Lung (tissue), 12 donors: Measurements from ENCODE around the gene DIPK1B. TPM values are rescaled to one million over a fixed set of nuclear protein-coding genes. Genes with fewer than 3 reads are reported as not detected.

Experiments
- ATAC-seq: fragments of 200-7000 bp; cut with Tn5 transposase; one replicate; pipeline ENCODE4 v1.9.1; 2020; ENCODE audit warnings: moderate number of reproducible peaks; ENCODE audit not compliant: insufficient read depth, low FRiP score
- DNase-seq, 3 donors: peaks; one replicate each; pipeline ENCODE4 v3.0.0-alpha.2; 2013 to 2017
- H3K27ac ChIP-seq, 2 donors: one replicate each; pipeline ENCODE4 v1.5.1; 2013; ENCODE audit warnings: mild to moderate bottlenecking in 2 of 2, moderate library complexity in 2 of 2, control low read depth in 1 of 2, inconsistent platforms in 1 of 2, low read depth in 1 of 2, low read length in 1 of 2
- H3K27me3 ChIP-seq, 3 donors: one replicate each; pipeline ENCODE4 v1.5.1; 2013; ENCODE audit warnings: low read length in 2 of 3; ENCODE audit not compliant: control insufficient read depth in 3 of 3, insufficient read depth in 3 of 3
- H3K36me3 ChIP-seq, 4 donors: one replicate each; pipeline ENCODE4 v1.5.1; 2013; ENCODE audit warnings: low read length in 4 of 4, mild to moderate bottlenecking in 1 of 4, moderate library complexity in 1 of 4; ENCODE audit not compliant: control insufficient read depth in 4 of 4, insufficient read depth in 4 of 4
- H3K4me1 ChIP-seq, 5 donors: one replicate each; pipeline ENCODE4 v1.5.1; 2013; ENCODE audit warnings: low read length in 5 of 5, mild to moderate bottlenecking in 2 of 5, moderate library complexity in 1 of 5; ENCODE audit not compliant: control insufficient read depth in 5 of 5, insufficient read depth in 5 of 5
- H3K4me3 ChIP-seq: one replicate; pipeline ENCODE4 v1.5.1; 2013; ENCODE audit warnings: mild to moderate bottlenecking, control low read depth, moderate library complexity
- H3K9ac ChIP-seq, 2 donors: one replicate each; pipeline ENCODE4 v1.5.1; 2013; ENCODE audit warnings: low read length in 2 of 2, control low read depth in 1 of 2; ENCODE audit not compliant: insufficient read depth in 1 of 2
- H3K9me3 ChIP-seq, 4 donors: one replicate each; pipeline ENCODE4 v1.5.1; 2013; ENCODE audit warnings: low read length in 3 of 4, mild to moderate bottlenecking in 1 of 4, moderate library complexity in 1 of 4; ENCODE audit not compliant: control insufficient read depth in 4 of 4, insufficient read depth in 3 of 4
- WGBS, 2 donors: extraction: QIAGEN DNeasy Blood & Tissue Kit; methylation state at CpG; one replicate each; pipeline ENCODE4 v1.1.7; 2013; 5-methylcytosine and 5-hydroxymethylcytosine counted together
- polyA plus RNA-seq, 2 donors: library from polyadenylated mRNA; stranded (reverse); fragments of 200-250 nt; gene quantifications; one replicate each; pipeline ENCODE4 v1.2.1, GENCODE V29; 2013
- total RNA-seq, 2 donors: library from RNA; depleted of rRNA in 1 of 2; stranded (reverse); fragments of >200 nt in 1 of 2; gene quantifications; one replicate each; pipeline ENCODE4 v1.2.1, GENCODE V29; 2014 to 2021
- TF ChIP-seq, protein P1 (sequence below): IDR thresholded peaks from 2 replicates; pipeline ENCODE4 v1.5.1; 2012; ENCODE audit warnings: mild to moderate bottlenecking; ENCODE audit errors: control extremely low read depth, extremely low read depth
- donor health status: control.
- donor health status: control.
- donor health status: Bipolar disorder and iron deficiency.
- donor health status: healthy.
- donor health status: DM: yes; HTN: yes; CAD: no.

The DIPK1B gene
- total and polyA plus RNA-seq, 4 donors, result 12.5 to 26.7 (median 13.9) TPM

DNA sequence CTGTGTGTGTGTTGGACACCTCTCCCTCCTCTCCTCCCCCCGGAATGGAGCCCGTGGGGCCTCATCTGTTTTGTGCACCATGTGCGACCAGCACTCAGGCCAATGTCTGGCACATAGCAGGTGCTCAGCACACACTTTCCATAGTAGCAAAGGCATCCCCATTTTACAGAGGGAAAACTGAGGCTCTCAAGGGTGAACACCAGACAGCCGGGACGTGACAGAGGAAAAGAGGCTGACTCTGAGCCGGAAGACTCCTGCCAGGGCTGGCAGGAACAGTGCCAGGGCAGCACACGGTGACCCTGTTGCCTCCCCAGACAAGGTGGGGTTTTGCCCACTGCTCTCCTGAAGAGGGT lies 23.3 kb upstream of the DIPK1B start:
- TF ChIP-seq, protein P1, sequence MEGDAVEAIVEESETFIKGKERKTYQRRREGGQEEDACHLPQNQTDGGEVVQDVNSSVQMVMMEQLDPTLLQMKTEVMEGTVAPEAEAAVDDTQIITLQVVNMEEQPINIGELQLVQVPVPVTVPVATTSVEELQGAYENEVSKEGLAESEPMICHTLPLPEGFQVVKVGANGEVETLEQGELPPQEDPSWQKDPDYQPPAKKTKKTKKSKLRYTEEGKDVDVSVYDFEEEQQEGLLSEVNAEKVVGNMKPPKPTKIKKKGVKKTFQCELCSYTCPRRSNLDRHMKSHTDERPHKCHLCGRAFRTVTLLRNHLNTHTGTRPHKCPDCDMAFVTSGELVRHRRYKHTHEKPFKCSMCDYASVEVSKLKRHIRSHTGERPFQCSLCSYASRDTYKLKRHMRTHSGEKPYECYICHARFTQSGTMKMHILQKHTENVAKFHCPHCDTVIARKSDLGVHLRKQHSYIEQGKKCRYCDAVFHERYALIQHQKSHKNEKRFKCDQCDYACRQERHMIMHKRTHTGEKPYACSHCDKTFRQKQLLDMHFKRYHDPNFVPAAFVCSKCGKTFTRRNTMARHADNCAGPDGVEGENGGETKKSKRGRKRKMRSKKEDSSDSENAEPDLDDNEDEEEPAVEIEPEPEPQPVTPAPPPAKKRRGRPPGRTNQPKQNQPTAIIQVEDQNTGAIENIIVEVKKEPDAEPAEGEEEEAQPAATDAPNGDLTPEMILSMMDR, result no peak
- H3K9me3 ChIP-seq, result no peaks in the 10 kb centered on the region
- peaks cover 0 to under 1% (median 0%) of the 10 kb centered on the region in 4 donors for H3K36me3 ChIP-seq
- H3K9ac ChIP-seq, result no peak overlapping the region
- no peaks in the 10 kb centered on the region for H3K27me3 ChIP-seq
- DNase-seq (no peak), ATAC-seq (no peak)
- peak overlapping the region in 1 of 2 donors; percentile 50 for H3K27ac ChIP-seq
- peaks cover 3 to 32% (median 24%) of the 10 kb centered on the region in 5 donors for H3K4me1 ChIP-seq
- no peak overlapping the region for H3K4me3 ChIP-seq
- WGBS, 2 donors, result 62 to 76% methylated on average over 7 of the region's 7 CpGs

DNA sequence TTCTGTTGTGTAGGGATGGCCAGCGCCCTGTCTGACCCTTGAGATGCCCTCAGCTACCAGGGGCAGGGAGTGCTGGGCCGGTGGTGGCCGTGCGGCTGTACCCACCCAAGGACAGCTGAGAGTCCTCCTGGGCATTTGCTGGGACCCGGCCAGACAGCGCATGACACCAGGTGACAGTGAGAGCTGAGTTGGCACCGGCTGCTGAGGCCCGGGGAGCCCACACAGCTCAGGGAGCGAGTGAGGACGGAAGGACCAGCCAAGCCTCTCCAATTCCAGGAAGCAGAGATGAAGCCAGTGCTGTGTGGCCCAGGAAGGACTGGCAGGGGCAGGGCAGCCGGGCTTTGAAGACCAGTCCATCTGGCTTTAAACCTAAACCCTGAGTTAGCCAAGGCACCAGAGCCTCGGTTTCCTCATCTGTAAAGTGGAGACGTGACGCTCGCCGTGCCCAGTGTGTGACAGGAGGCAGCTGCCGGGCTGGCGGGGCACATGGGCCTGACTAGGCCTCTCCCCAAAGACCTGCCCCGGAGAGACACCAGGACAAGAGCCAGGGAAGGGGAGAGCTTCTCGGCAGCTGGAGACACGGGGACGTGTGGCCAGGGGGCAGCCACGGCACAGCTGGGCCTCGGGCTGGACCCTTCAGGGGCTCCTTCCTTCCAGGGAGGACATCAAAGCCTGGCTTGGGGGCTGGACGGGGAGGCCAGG lies 22.1 kb upstream of the DIPK1B start:
- ATAC-seq (no peak), DNase-seq (no peak)
- H3K27ac ChIP-seq, result peak overlapping the region; percentile 38 to 81
- H3K9me3 ChIP-seq, result no peaks in the 10 kb centered on the region
- no peak overlapping the region for H3K4me3 ChIP-seq
- H3K27me3 ChIP-seq, result no peaks in the 10 kb centered on the region
- TF ChIP-seq, protein P1, result no peak
- peaks cover 3 to 29% (median 21%) of the 10 kb centered on the region in 5 donors for H3K4me1 ChIP-seq
- 74 to 92% methylated on average over 25 of the region's 25 CpGs for whole genome bisulfite sequencing, 2 donors
- no peak overlapping the region for H3K9ac ChIP-seq
- no peaks in the 10 kb centered on the region for H3K36me3 ChIP-seq

DNA sequence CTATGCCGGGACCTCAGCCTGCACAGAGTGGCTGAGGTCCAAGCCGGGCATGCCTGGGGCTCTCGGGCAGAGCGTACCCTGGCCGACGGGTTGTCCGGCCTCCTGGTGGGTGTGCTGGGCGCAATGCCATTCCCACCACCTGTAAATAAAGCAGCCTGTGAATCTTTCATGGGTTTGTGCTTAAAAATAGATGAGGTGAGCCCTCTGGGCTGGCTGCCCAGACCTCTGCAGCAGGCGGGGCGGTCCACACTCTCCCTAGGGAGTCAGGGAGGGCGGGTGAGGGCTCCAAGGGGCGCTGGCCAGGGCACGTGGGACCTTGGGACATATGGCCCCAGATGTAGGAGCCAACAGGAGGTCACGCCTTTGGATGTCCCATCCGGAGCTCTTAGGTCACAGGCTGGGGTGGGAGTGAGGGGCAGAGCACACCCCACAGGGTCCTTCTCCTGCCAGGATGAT lies 21.5 kb upstream of the DIPK1B start:
- ATAC-seq (no peak), DNase-seq (no peak)
- WGBS, 2 donors, result 68 to 80% methylated on average over 15 of the region's 15 CpGs
- TF ChIP-seq, protein P1, result no peak
- Histone ChIP-seq H3K9me3 (no peaks in the 10 kb centered on the region), H3K4me3 (no peak overlapping the region), H3K36me3 (no peaks in the 10 kb centered on the region), H3K4me1 (peaks cover under 1 to 23% (median 17%) of the 10 kb centered on the region in 5 donors), H3K9ac (no peak overlapping the region), H3K27me3 (no peaks in the 10 kb centered on the region), H3K27ac (peak overlapping the region; percentile 38 to 81)
